GM18498 (cell line): ENCODE data around the gene ADCY4.

Experiments
- ATAC-seq: cut with Tn5 transposase; IDR thresholded peaks from one replicate; pipeline ENCODE4 v1.9.1; 2021; ENCODE audit warnings: mild to moderate bottlenecking, moderate library complexity; ENCODE audit not compliant: unreplicated experiment

The ADCY4 gene

GRCh38 chr14:24300326-24300980 lies 34.4 kb downstream of the ADCY4 start:
- no peak for ATAC-seq

- ATAC-seq = peak; percentile 79
Observed at GRCh38 chr14:24299255-24300191, 35.3 kb downstream of the ADCY4 start, which contains the start of the genes DHRS1 and NOP9. TSS of gene DHRS1 (minus strand) at chr14:24299780. CDS start at chr14:24299106, 674 bp downstream. TSS of gene NOP9 (plus strand) at chr14:24299850. CDS start at chr14:24299955, 105 bp downstream.

- no peak for ATAC-seq
Observed at GRCh38 chr14:24298892-24299254, 36.0 kb downstream of the ADCY4 start.

- ATAC-seq = peak; percentile 14
Observed at GRCh38 chr14:24297190-24297964, 37.5 kb downstream of the ADCY4 start.

GRCh38 chr14:24296341-24297157 lies 38.3 kb downstream of the ADCY4 start:
- peak; percentile 48 for ATAC-seq

- ATAC-seq = no peak
Observed at GRCh38 chr14:24293525-24293924, 41.3 kb downstream of the ADCY4 start.

GRCh38 chr14:24292118-24292807 lies 42.6 kb downstream of the ADCY4 start:
- ATAC-seq = no peak

GRCh38 chr14:24291446-24292117 lies 43.3 kb downstream of the ADCY4 start:
- ATAC-seq = no peak

GRCh38 chr14:24290746-24291145 lies 44.1 kb downstream of the ADCY4 start:
- no peak for ATAC-seq

- ATAC-seq = peak; percentile 65
Observed at GRCh38 chr14:24289649-24290280, 45.1 kb downstream of the ADCY4 start.

GRCh38 chr14:24286996-24287395 lies 47.9 kb downstream of the ADCY4 start:
- ATAC-seq = no peak

GRCh38 chr14:24285351-24285750 lies 49.5 kb downstream of the ADCY4 start:
- no peak for ATAC-seq

- ATAC-seq = no peak
Observed at GRCh38 chr14:24284501-24285035, 50.3 kb downstream of the ADCY4 start.

GRCh38 chr14:24283796-24284460 lies 50.9 kb downstream of the ADCY4 start:
- ATAC-seq = no peak

GRCh38 chr14:24282736-24283135 lies 52.1 kb downstream of the ADCY4 start:
- ATAC-seq = no peak

GRCh38 chr14:24281636-24282035 lies 53.2 kb downstream of the ADCY4 start:
- no peak for ATAC-seq

GRCh38 chr14:24280797-24281460 lies 53.9 kb downstream of the ADCY4 start:
- ATAC-seq = no peak
